Measurements from ENCODE around the gene CDK17. TPM values are rescaled to one million over a fixed set of nuclear protein-coding genes. Genes with fewer than 3 reads are reported as not detected.

Gene CDK17
- total RNA-seq, 1 experiment from 2014 or later = 21.4 TPM

GRCh38 chr12:96422192-96422591 lies 22.0 kb upstream of the CDK17 start:
- H4K20me1 ChIP-seq (ENCODE audit: insufficient read depth) = no peaks in the 10 kb centered on the region
- no peaks in the 10 kb centered on the region for H3K27me3 ChIP-seq (ENCODE audit: insufficient read depth, low read length)
- TF ChIP-seq MAX (IDR thresholded peaks at IDR 0.05) (no peak), CEBPB (IDR thresholded peaks at IDR 0.05; ENCODE audit: low read depth) (no peak), JUND (IDR thresholded peaks at IDR 0.05) (no peak), SP1 (IDR thresholded peaks at IDR 0.05; ENCODE audit: low read depth) (no peak), TCF7L2 (IDR thresholded peaks at IDR 0.05; ENCODE audit: borderline replicate concordance, extremely low read depth, insufficient read depth, insufficient read length) (no peak), ZBTB33 (IDR thresholded peaks at IDR 0.05; ENCODE audit: extremely low read depth, insufficient replicate concordance, low read length) (no peak), EZH2 (IDR thresholded peaks at IDR 0.05) (no peak), EZH2phosphoT487 (IDR thresholded peaks at IDR 0.05; ENCODE audit: borderline replicate concordance) (no peak), CTCF (IDR thresholded peaks at IDR 0.05 in 2 of 3, conservative IDR thresholded peaks at IDR 0.05 in 1 of 3; ENCODE audit: borderline replicate concordance in 1 of 3, insufficient read depth in 1 of 3, low read depth in 2 of 3, low read length in 2 of 3) (no peak), ZNF274 (IDR thresholded peaks at IDR 0.05; ENCODE audit: low read depth, low read length) (no peak), ATF3 (IDR thresholded peaks at IDR 0.05) (no peak), POLR2AphosphoS5 (IDR thresholded peaks at IDR 0.05; ENCODE audit: low read depth, low read length) (no peak), POLR2A (IDR thresholded peaks at IDR 0.05; ENCODE audit: borderline replicate concordance, extremely low read depth, insufficient read depth, insufficient read length) (no peak), EGR1 (IDR thresholded peaks at IDR 0.05; ENCODE audit: low read depth) (no peak), YY1 (IDR thresholded peaks at IDR 0.05; ENCODE audit: extremely low read depth, insufficient replicate concordance, low read depth, low read length) (no peak), ELF1 (IDR thresholded peaks at IDR 0.05; ENCODE audit: borderline replicate concordance, low read depth) (no peak), SRF (IDR thresholded peaks at IDR 0.05; ENCODE audit: low read depth) (no peak), FOSL1 (IDR thresholded peaks at IDR 0.05; ENCODE audit: low read depth) (no peak), ZFX (IDR thresholded peaks at IDR 0.05) (no peak)
- TF ChIP-seq, protein P1, sequence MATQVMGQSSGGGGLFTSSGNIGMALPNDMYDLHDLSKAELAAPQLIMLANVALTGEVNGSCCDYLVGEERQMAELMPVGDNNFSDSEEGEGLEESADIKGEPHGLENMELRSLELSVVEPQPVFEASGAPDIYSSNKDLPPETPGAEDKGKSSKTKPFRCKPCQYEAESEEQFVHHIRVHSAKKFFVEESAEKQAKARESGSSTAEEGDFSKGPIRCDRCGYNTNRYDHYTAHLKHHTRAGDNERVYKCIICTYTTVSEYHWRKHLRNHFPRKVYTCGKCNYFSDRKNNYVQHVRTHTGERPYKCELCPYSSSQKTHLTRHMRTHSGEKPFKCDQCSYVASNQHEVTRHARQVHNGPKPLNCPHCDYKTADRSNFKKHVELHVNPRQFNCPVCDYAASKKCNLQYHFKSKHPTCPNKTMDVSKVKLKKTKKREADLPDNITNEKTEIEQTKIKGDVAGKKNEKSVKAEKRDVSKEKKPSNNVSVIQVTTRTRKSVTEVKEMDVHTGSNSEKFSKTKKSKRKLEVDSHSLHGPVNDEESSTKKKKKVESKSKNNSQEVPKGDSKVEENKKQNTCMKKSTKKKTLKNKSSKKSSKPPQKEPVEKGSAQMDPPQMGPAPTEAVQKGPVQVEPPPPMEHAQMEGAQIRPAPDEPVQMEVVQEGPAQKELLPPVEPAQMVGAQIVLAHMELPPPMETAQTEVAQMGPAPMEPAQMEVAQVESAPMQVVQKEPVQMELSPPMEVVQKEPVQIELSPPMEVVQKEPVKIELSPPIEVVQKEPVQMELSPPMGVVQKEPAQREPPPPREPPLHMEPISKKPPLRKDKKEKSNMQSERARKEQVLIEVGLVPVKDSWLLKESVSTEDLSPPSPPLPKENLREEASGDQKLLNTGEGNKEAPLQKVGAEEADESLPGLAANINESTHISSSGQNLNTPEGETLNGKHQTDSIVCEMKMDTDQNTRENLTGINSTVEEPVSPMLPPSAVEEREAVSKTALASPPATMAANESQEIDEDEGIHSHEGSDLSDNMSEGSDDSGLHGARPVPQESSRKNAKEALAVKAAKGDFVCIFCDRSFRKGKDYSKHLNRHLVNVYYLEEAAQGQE (IDR thresholded peaks at IDR 0.05; ENCODE audit: low read depth) = no peak
- no peaks in the 10 kb centered on the region for H3K36me3 ChIP-seq (ENCODE audit: control insufficient read depth in 1 of 2, insufficient read depth in 2 of 2, low read length in 2 of 2)
- POLR2A ChIA-PET = no interaction called here
- H3K4me3 ChIP-seq (replicated peaks in 1 of 2; ENCODE audit: low read depth in 1 of 2, low read length in 2 of 2) = no peak overlapping the region
- CTCF ChIA-PET = interaction anchor here (1.0 kb wide), 1 partner anchor 94 kb away, joined by 3 read pairs; no protein-coding TSS in a partner anchor
- no peak for ATAC-seq
- H3K9me3 ChIP-seq (ENCODE audit: control insufficient read depth in 1 of 2, insufficient read depth in 1 of 2, low read depth in 1 of 2, low read length in 2 of 2) = no peaks in the 10 kb centered on the region
- peaks cover 0 to 26% of the 10 kb centered on the region in 2 experiments; a peak in 2 of 4 replicates for H3K4me1 ChIP-seq (ENCODE audit: control insufficient read depth in 1 of 2, insufficient read depth in 2 of 2, low read length in 2 of 2)
- H2AFZ ChIP-seq (ENCODE audit: low read depth, low read length, poor library complexity, severe bottlenecking) = peak overlapping the region; percentile 56
- no peak overlapping the region for H3K9ac ChIP-seq (ENCODE audit: low read length)
- no peaks in the 10 kb centered on the region for H3K79me2 ChIP-seq (ENCODE audit: insufficient read depth, low read length)
- H3K27ac ChIP-seq (ENCODE audit: low read depth, low read length) = no peak overlapping the region
- intact Hi-C loops (cut with micrococcal nuclease) = no loop called here
- no peaks in the 10 kb centered on the region for H3K9me2 ChIP-seq (ENCODE audit: insufficient read depth)
- DNase-seq (ENCODE audit: low read depth, low spot score) = no peak
- no TSS peak for BruUV-seq (replicated peaks)
- RAD21 ChIA-PET (ENCODE audit: low non-redundant PET in 1 of 2, low total read pairs in 2 of 2, uncharacterized antibody in 2 of 2, unreplicated experiment in 2 of 2) = no interaction called here
- H3K4me2 ChIP-seq (ENCODE audit: low read length) = no peak overlapping the region

All from HCT116 (cell line).